Mesothelial cell of epicardium (in vitro differentiated cells): Measurements from ENCODE around the gene CYP2U1. TPM values are rescaled to one million over a fixed set of nuclear protein-coding genes. Genes with fewer than 3 reads are reported as not detected.

Source experiments
- DNase-seq, 2 experiments: peaks; one replicate each; pipeline ENCODE4 v3.0.0; 2021; ENCODE audit warnings: low spot score in 2 of 2; ENCODE audit not compliant: unreplicated experiment in 2 of 2
- H3K27ac Mint-ChIP-seq: 2 replicates; pipeline ENCODE4 v1.8.0; 2021; ENCODE audit warnings: mixed read lengths
- H3K27me3 Mint-ChIP-seq: 2 replicates; pipeline ENCODE4 v1.8.0; 2021; ENCODE audit warnings: low read depth, mixed read lengths
- H3K36me3 Mint-ChIP-seq: 2 replicates; pipeline ENCODE4 v1.8.0; 2021; ENCODE audit warnings: mixed read lengths
- H3K4me1 Mint-ChIP-seq: 2 replicates; pipeline ENCODE4 v1.8.0; 2021; ENCODE audit warnings: mixed read lengths
- H3K4me3 Mint-ChIP-seq: 2 replicates; pipeline ENCODE4 v1.8.0; 2021; ENCODE audit warnings: mild to moderate bottlenecking, moderate library complexity, mixed read lengths
- H3K9me3 Mint-ChIP-seq: 2 replicates; pipeline ENCODE4 v1.8.0; 2021; ENCODE audit warnings: mixed read lengths
- CTCF ChIP-seq: fragments of 200-600 bp; sonication (generic); IDR thresholded peaks from one replicate; pipeline ENCODE4 v1.5.0; 2021; ENCODE audit warnings: antibody characterized with exemption; ENCODE audit not compliant: unreplicated experiment
- total RNA-seq: library from RNA; stranded (reverse); gene quantifications from 3 replicates; pipeline ENCODE4 v1.2.1, GENCODE V29; 2021

CYP2U1 gene
- total RNA-seq, 1 donor from 2014 or later, result 6.6 TPM

GRCh38 chr4:107939307-107939706 lies 8.0 kb downstream of the CYP2U1 start:
- Mint-ChIP-seq H3K9me3 (peaks cover 12% of the 10 kb centered on the region), H3K27ac (no peak overlapping the region), H3K36me3 (peaks cover 9% of the 10 kb centered on the region), H3K27me3 (no peaks in the 10 kb centered on the region), H3K4me3 (no peak overlapping the region), H3K4me1 (no peaks in the 10 kb centered on the region)
- TF ChIP-seq CTCF, result no peak
- DNase-seq, result no peak

GRCh38 chr4:107945809-107946208 lies 14.5 kb downstream of the CYP2U1 start:
- DNase-seq, result no peak
- Mint-ChIP-seq H3K36me3 (peaks cover 23% of the 10 kb centered on the region), H3K4me3 (no peak overlapping the region), H3K27ac (no peak overlapping the region), H3K4me1 (no peaks in the 10 kb centered on the region), H3K27me3 (no peaks in the 10 kb centered on the region), H3K9me3 (peaks cover 12% of the 10 kb centered on the region)
- no peak for TF ChIP-seq CTCF

- Mint-ChIP-seq H3K27ac (no peak overlapping the region), H3K36me3 (peaks cover 13% of the 10 kb centered on the region)
- no peak for TF ChIP-seq CTCF
Observed at GRCh38 chr4:107950746-107951540, 19.6 kb downstream of the CYP2U1 start.

GRCh38 chr4:107951551-107951950 lies 20.2 kb downstream of the CYP2U1 start:
- H3K4me1 Mint-ChIP-seq, result no peaks in the 10 kb centered on the region
- H3K27me3 Mint-ChIP-seq, result no peaks in the 10 kb centered on the region
- H3K4me3 Mint-ChIP-seq, result no peak overlapping the region
- H3K9me3 Mint-ChIP-seq, result peaks cover 15% of the 10 kb centered on the region
- no peak for TF ChIP-seq CTCF
- H3K36me3 Mint-ChIP-seq, result peaks cover 18% of the 10 kb centered on the region
- no peak for DNase-seq
- no peak overlapping the region for H3K27ac Mint-ChIP-seq

More at GRCh38 chr4:107950746-107951540, 19.6 kb downstream of the CYP2U1 start:
- Mint-ChIP-seq H3K27me3 (no peaks in the 10 kb centered on the region), H3K4me1 (no peaks in the 10 kb centered on the region), H3K9me3 (peaks cover 8% of the 10 kb centered on the region), H3K4me3 (no peak overlapping the region)
- DNase-seq, result no peak

- TF ChIP-seq CTCF, result no peak
Observed at GRCh38 chr4:107956011-107956410, 24.7 kb downstream of the CYP2U1 start.

More at GRCh38 chr4:107956011-107956410, 24.7 kb downstream of the CYP2U1 start:
- Mint-ChIP-seq H3K4me3 (no peak overlapping the region), H3K9me3 (peaks cover 38% of the 10 kb centered on the region), H3K4me1 (no peaks in the 10 kb centered on the region), H3K36me3 (peaks cover 7% of the 10 kb centered on the region), H3K27ac (no peak overlapping the region), H3K27me3 (no peaks in the 10 kb centered on the region)
- no peak for DNase-seq
